NOMO-1 treated with DMSO at 0.1 percent for 48 hours (cell line): ENCODE data around the gene PDZD2.
"Not testable (repeated sequence)": the region's sequence is repeated elsewhere in the genome, so short reads cannot be mapped to it uniquely, and the experiment has no call there.

Source experiments
- DNase-seq: peaks from one replicate; lab custom pipeline; 2025; ENCODE audit not compliant: unreplicated experiment; lab: John Stamatoyannopoulos, UW

Gene PDZD2

GRCh38 chr5:32090755-32091128 lies 451.8 kb downstream of the PDZD2 start:
- DNase-seq: no peak

- DNase-seq: peak; percentile 86
Observed at GRCh38 chr5:32092938-32093812, 454.2 kb downstream of the PDZD2 start.

GRCh38 chr5:32094691-32095090 lies 455.8 kb downstream of the PDZD2 start:
- DNase-seq: no peak

- no peak for DNase-seq
Observed at GRCh38 chr5:32095261-32095671, 456.3 kb downstream of the PDZD2 start.

GRCh38 chr5:32096891-32097595 lies 458.1 kb downstream of the PDZD2 start:
- DNase-seq: no peak

GRCh38 chr5:32098291-32098690 lies 459.4 kb downstream of the PDZD2 start:
- no peak for DNase-seq

GRCh38 chr5:32098890-32099310 lies 460.0 kb downstream of the PDZD2 start:
- DNase-seq: no peak

- DNase-seq: no peak
Observed at GRCh38 chr5:32099486-32100035, 460.6 kb downstream of the PDZD2 start.

GRCh38 chr5:32100230-32100629 lies 461.3 kb downstream of the PDZD2 start:
- no peak for DNase-seq

- DNase-seq: no peak
Observed at GRCh38 chr5:32100691-32101302, 461.9 kb downstream of the PDZD2 start.

GRCh38 chr5:32102254-32102986 lies 463.5 kb downstream of the PDZD2 start:
- DNase-seq: no peak

- no peak for DNase-seq
Observed at GRCh38 chr5:32103521-32103920, 464.6 kb downstream of the PDZD2 start.

- no peak for DNase-seq
Observed at GRCh38 chr5:32107291-32107690, 468.4 kb downstream of the PDZD2 start.

- DNase-seq: no peak
Observed at GRCh38 chr5:32108167-32108566, 469.2 kb downstream of the PDZD2 start.

- no peak for DNase-seq
Observed at GRCh38 chr5:32109236-32109635, 470.3 kb downstream of the PDZD2 start.

GRCh38 chr5:32110111-32110696 lies 471.3 kb downstream of the PDZD2 start:
- no peak for DNase-seq

GRCh38 chr5:32115985-32116384 lies 477.1 kb downstream of the PDZD2 start:
- DNase-seq: no peak

- no peak for DNase-seq
Observed at GRCh38 chr5:32116574-32117313, 477.8 kb downstream of the PDZD2 start.

- not testable (repeated sequence) for DNase-seq
Observed at GRCh38 chr5:32118922-32119321, 480.0 kb downstream of the PDZD2 start.
